GM21529 (cell line): ENCODE results near the gene PLEKHD1.

ENCODE experiments used
- ATAC-seq: cut with Tn5 transposase; IDR thresholded peaks from one replicate; pipeline ENCODE4 v1.9.1; 2021; ENCODE audit not compliant: unreplicated experiment

PLEKHD1 gene

DNA sequence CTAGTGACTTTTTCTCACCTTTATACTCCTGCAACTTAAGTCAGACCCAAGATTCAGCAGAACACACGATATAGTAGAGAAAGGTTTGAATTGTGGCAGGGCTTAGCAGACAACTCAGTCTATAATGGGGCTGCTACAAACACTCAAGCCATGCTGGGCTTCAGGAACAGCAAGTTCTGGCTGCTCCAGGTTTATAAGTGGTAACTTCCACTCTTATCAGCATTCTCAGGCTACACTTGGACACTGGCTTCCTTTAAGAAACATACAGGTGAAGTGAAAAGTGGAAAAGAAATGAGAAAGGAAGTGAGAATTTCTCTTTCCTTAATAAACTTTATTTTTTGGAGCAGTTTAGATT is 21.7 kb downstream of the PLEKHD1 start:
- no peak for ATAC-seq

GRCh38 chr14:69518289-69519101 is 34.0 kb downstream of the PLEKHD1 start:
- ATAC-seq: no peak

- ATAC-seq: no peak
Observed at GRCh38 chr14:69519204-69520100, 34.9 kb downstream of the PLEKHD1 start.

- no peak for ATAC-seq
Observed at GRCh38 chr14:69522026-69522425, 37.5 kb downstream of the PLEKHD1 start.

DNA sequence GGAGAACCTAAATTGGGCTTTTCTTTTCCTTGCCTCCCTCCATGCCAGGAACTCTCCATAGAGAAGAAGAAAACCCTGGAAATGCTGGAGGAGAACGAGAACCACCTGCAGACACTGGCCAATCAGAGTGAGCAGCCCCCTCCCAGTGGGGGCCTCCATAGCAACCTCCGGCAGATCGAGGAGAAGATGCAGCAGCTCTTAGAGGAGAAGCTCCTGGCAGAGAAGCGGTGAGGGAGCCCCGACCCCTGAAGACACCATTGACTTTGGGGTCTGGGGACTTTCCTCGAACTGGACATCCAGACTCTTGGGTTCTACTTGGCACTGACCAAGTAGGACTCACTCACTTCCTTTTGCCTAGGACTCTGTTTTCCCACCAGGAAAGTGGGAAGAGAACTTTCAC is 41.4 kb downstream of the PLEKHD1 start:
- ATAC-seq: no peak

- ATAC-seq: no peak
Observed at GRCh38 chr14:69527635-69528034, 43.1 kb downstream of the PLEKHD1 start.

DNA sequence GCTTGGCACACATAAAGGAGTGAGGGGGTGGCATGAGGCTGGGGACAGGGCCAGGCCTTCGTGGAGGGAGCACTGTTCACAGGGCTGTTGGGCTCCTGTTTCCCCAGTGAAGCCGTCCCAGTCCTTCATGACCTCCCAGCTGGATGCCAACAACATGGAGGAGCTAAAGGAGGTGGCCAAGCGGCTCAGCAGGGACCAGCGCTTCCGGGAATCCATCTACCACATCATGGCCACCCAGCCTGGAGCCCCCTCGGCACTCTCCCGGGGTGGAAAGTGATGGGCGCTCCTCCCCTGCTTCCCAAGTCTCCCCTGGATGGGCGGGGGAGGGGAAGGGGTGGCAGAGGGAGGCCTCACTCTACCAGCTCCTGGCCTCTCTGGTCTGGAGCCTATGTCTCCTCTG is 43.6 kb downstream of the PLEKHD1 start:
- no peak for ATAC-seq

- no peak for ATAC-seq
Observed at GRCh38 chr14:69528930-69529329, 44.4 kb downstream of the PLEKHD1 start.

DNA sequence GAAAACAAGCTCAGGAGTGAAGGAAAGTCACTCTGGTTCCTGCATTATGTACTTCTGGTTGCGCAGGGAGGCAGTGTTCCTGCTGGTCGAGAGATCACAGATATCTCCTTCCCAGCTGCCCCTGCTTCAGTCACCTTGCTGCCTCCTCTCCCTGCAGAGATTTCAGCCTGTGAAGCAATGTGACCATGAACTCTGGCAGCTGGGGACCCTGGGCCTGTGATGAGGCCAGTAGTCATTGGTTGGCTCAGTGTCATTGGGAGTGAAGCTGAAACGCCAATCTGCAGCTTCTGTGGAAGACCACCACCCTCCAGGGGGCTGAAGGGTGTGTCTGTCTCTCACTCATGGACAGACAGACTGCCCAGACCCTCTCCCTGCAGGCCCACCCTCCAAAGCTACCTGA is 45.0 kb downstream of the PLEKHD1 start:
- no peak for ATAC-seq

DNA sequence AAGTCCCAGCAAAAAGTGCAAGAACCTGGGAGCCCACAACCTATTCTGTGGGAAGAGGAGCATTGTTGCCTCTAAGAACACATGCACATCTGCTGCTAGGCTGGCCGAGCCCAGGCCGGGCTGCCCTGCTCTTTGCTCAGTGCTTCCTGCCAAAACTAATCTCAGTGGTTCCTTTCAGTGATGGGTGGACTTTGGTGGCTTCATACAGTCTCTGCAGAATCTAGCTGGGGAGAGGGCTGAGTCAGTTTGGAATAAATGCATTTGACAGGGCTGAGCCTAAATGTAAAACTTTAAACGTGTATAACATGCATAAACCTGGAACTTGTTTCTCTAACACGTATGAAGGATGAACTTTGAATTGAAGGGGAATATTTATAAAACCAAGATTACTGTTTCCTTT is 45.6 kb downstream of the PLEKHD1 start:
- ATAC-seq: no peak

GRCh38 chr14:69531135-69531534 is 46.6 kb downstream of the PLEKHD1 start:
- no peak for ATAC-seq

GRCh38 chr14:69532561-69533340 is 48.2 kb downstream of the PLEKHD1 start:
- no peak for ATAC-seq

- ATAC-seq: no peak
Observed at GRCh38 chr14:69535230-69535848, 50.8 kb downstream of the PLEKHD1 start.

DNA sequence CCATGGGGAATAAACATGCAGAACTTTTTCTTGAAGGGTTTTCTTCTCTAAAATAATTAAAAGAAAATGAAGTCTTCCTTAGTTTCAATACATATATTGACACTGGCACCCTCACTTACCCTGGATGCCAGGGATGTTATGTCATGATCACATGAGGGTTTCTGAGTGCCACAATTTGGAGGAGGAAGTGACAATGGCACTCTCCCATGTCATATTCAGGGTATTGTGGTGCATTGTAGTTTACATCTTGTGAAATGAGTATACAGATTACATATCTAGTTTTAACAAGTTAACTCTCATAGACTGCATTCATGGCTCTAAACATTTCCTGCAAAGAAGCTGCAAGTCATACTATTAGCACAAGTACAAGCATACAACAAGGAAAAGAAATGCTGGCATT is 52.4 kb downstream of the PLEKHD1 start:
- no peak for ATAC-seq

- no peak for ATAC-seq
Observed at GRCh38 chr14:69537900-69538299, 53.4 kb downstream of the PLEKHD1 start.

DNA sequence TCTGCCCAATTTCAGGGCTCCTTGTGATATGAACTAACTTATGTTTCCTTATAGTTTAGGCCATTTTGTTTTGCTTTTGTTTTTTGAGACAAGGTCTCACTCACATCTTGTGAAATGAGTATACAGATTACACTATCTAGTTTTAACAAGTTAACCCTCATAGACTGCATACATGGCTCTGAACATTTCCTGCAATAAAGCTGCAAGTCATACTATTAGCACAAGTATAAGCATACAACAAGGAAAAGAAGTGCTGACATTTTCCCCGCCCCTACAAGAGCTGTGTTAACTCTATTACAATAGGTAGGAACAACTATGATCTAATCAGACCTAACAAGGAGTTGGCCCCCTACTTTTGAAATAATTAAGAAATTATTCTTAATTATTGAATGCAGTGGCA is 54.2 kb downstream of the PLEKHD1 start:
- no peak for ATAC-seq

DNA sequence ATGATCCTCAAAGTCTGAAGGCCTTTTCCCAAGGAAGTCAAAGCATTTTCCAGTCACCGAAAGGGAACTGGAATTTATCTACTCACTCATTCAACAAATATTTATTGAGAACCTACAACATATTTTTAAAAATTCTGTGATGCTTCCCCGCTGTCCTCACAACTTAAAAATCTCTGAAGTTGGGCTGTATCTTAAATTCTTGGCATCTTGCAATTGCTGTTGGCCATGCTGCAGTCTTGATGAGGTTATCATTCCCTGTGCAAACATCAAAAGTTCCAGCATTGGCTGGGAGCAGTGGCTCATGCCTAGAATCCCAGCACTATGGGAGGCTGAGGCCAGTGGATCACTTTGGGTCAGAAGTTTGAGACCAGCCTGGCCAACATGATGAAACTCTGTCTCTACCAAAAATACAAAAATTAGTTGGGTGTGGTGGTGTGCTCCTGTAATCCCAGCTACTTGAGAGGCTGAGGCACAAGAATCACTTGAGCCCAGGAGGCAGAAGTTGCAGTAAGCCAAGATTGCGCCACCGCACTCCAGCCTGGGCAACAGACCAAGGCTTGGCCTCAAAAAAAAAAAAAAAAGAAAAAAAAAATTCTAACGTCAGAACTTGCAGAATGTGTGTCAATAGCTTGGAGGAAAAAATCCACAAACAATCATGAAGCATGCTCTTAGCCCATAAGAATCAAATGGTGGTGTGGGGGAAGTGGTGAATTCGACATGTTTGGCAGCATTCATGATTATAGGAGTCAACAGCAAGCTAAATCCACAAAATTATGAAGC is 55.3 kb downstream of the PLEKHD1 start:
- ATAC-seq: no peak

DNA sequence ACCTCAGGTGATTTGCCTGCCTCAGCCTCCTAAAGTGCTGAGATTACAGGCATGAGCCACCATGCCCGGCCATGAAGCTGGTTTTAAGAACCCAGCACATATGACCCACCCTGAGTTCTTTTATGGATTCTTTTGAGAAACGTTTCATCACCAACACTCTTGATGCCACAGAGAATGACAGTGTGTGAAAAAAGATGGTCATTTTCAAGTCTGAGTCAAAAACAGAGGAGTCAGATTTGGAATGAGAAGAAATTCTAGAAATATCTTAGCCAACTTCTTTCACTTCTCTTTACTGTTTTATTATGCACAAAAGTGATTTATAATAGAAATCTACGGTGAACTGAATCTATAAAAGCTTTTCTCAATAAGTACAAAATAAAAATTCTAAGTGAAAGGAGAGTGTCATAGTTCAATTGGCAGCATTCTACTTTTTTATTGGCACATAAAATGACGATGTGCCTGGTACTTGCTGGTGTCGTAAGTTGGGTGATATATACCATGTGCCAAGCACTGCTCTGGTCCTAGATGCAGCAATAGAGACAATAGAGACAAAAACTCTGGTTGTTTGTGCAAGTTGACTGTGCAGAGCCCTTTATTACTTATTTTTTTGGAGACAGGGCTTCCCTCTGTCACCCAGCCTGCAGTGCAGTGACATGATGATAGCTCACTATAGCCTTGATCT is 56.3 kb downstream of the PLEKHD1 start:
- ATAC-seq: no peak

GRCh38 chr14:69542311-69542710 is 57.8 kb downstream of the PLEKHD1 start:
- ATAC-seq: no peak
